DMS153 treated with DMSO at 0.1 percent for 48 hours (cell line): ENCODE data around the gene RETREG3.
A peak's percentile ranks its signal among the peaks of the same experiment; 100 is the strongest.

ENCODE experiments used
- DNase-seq: peaks from one replicate; lab custom pipeline; 2025; ENCODE audit not compliant: unreplicated experiment; lab: John Stamatoyannopoulos, UW

The RETREG3 gene

DNA sequence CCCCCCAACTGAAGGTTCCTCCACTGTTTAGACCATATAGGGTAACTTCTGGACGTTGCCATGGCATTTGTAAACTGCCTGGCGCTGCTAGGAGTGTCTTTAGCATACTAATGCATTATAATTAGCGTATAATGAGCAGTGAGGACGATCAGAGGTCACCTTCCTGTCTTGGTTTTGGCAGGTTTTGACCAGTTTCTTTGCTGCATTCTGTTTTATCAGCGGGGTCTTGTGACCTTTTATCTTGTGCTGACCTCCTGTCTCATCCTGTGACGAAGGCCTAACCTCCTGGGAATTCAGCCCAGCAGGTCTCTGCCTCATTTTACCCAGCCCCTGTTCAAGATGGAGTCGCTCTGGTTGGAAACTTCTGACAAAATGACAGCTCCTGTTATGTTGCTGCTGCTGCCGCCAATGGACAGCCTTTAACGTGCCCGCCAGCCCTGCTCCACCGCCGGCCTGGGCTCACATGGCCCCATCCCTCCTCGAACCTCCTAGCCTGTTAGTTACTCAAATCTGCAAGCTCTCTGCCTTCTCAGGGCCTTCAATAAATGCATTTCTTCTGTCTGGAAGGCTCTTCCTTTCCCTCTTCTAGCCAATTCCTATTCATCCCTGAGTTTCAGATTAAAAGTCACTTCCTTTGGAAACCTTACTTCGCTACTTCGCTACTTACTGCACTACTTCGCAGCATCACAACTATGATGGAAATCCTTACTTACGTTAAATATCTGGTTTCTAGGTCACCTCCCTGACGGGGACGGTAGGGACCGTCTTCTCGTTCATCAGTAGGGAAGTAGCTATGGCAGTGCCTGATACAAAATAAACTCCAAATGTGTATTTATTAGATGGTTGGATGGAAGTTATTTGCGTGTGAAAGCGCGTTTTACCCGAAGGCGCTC, 73.8 kb downstream of the RETREG3 start:
- DNase-seq, result no peak

DNA sequence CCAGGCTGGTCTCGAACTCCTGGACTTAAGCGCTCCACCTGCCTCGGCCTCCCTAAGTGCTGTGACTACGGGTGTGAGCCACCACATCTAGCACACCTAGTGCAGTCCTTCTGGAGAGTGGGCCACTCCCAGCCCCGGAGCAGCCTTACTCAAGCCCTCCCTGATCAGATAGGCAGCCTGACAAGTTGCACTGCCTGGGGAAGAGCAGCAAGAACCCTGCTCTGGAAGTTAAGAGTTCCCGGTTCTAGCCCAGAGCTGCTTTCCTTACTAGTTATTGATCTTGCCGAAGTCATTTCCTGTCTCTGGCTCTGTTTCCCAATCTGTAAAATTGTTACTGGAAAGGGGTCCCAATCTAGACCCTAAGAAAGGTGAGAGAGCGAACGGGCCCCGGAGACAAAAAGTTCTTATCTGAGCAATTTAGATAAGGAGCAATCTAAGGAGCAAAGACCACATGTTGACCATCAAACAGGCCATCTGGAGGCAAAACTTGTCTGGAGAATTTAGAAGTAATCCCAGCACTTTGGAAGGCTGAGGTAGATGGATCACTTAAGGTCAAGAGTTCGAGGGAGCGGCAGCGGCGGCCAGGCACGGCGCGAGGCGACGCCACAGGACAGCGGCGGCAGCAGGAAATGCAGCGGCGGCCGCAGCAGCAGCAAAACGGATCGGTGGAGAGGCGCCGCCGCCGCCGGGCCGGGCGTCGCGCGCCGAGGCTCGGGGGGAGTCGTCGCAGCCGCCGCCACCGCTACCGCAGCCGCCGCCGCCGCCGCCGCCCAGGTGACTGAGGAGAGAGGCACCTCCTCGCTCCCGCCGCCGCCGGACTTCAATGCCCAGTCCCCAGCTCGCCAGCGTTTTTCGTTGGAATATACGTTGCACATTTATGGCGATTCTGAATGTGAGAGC, 77.5 kb downstream of the RETREG3 start:
- peak; percentile 51 for DNase-seq

- DNase-seq, result no peak
Measured at GRCh38 chr17:42530952-42531454, 78.2 kb downstream of the RETREG3 start.
